C1 segment of cervical spinal cord (tissue), 14 donors: Measurements from ENCODE around the gene ELP6.

ENCODE experiments used
- DNase-seq, 14 donors: peaks; one replicate each; lab custom pipeline; 2025; lab: John Stamatoyannopoulos, UW

Gene ELP6, protein sequence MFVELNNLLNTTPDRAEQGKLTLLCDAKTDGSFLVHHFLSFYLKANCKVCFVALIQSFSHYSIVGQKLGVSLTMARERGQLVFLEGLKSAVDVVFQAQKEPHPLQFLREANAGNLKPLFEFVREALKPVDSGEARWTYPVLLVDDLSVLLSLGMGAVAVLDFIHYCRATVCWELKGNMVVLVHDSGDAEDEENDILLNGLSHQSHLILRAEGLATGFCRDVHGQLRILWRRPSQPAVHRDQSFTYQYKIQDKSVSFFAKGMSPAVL

DNA sequence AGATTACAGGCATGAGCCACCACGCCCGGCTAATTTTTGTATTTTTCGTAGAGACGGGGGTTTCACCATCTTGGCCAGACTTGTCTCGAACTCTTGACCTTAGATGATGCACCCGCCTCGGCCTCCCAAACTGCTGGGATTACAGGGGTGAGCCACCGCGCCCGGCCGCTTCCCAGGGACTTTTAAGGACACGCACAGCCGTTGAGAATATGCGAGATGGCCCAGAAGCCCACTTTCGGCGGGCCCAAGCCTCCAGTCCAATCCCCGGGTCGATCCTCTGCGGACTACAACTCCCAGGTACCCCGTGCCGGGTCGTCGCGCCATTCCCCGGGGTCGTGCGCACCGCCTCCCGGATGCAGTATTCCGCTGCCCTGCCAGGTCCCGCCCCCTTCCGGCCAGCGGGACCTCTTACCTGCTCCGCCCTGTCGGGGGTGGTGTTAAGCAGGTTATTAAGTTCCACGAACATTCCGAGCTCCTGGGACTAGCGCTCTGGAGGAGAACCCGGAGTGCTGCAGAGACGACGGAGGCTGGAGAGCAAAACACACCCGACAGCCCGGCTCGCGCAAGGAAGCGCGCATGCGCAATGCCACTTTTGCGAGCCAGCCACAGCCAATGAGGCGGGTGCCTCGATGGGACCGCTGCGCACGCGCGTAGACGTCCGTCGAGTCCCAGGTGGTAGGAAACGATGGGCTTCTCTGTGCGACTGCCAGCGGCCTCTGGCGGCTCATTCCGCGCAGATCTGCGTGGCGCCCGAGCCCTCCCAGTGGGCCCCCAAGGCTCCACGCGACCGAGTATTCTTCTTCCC is at the start of gene ELP6:
TSS of gene ELP6 (minus strand) at position 588 of the 805 bp plus-strand sequence. CDS start at position 466, 122 bp downstream.
- peak; percentile 86 to 100 (median 96) for DNase-seq

DNA sequence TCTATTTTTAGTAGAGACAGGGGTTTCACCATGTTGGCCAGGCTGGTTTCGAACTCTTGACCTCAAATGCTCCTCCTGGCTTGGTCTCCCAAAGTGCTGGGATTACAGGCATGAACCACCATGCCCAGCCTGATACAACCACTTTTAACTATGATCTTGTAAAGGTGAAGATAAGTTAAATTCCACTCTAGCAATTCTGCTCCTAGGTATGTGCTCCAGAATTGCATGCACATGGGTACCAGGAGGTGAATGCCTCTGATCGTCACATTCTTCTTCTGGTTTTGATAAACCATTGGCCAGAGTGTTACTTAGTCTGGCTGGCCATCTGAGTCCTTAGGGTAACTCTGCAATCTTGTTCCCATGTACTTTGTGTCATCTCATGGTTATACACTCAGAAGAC is 42.8 kb upstream of the ELP6 start:
- DNase-seq = no peak

DNA sequence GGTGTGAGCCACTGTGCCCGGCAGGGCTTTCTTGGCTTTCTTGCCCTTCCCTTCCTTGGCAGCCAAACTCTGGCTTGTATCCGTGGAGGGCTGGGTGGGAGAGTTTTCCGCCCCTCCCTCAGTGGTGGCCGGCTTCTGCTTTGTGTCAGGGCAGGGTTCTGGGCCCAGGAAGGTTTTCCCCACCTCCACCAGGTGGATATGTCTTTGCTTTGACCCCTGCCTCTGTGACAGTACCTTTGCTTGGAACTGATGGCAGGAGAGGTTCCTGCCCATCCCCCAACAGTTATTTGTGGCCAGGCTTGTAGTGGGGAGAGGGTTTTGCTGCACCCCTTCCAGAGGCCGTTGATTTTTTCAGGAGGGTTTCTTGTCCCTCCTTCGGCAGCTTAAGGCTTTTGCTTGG is 40.8 kb upstream of the ELP6 start:
- DNase-seq = no peak

DNA sequence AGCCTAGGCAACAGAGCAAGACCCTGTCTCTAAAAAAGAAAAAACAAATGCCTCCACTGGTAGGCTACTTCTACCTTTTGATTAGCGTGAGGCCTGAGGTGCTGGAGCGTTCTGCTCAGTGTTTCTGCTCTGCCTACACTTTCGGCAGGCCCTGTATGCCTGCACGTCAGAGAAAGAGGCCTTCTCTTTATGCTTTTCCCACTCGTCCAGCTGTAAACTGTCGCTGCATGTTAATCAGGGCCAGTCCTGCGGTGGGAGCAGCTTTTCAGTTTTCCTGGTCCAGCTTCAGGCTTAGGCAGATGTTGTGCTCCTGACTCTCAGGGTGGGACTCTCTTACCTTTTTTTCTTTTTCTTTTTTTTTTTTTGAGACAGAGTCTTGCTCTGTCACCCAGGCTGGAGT is 39.9 kb upstream of the ELP6 start:
- no peak for DNase-seq

DNA sequence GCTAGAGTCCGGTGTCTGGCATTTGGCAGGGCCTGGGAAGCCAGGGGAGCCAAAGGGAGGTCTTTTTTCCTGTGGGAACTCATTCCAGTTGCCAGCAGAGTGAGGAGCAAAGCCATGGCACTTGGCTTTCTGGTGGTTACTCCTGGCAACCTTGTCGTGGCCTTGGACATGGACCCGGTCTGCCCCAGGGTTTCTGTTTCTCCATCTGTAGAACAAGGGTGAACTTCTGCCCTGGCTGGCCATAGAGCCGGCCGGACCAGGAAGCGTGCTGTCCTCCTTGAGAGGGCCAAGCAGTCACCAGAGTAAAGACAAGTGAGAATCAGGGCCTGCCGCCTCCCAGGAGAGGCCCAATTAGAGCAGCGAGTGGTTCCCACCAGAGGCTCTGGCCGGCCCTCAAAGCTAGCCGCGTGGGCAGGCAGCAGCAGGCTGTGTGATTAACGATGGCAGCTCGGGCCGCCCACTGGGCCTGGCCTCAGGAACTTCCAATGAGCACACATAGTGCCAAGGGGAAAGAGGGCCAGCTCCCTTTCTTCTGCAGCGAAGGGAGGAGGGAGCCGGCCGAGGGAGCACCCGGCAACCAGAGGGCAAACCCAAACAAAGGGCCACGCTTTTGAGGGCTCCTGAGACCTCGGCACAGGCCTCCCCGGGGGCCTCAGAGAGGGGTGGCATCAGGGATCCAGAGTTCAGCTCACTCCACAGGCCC is 29.1 kb upstream of the ELP6 start:
- peak in 12 of 14 donors; percentile 21 to 84 (median 68) for DNase-seq

DNA sequence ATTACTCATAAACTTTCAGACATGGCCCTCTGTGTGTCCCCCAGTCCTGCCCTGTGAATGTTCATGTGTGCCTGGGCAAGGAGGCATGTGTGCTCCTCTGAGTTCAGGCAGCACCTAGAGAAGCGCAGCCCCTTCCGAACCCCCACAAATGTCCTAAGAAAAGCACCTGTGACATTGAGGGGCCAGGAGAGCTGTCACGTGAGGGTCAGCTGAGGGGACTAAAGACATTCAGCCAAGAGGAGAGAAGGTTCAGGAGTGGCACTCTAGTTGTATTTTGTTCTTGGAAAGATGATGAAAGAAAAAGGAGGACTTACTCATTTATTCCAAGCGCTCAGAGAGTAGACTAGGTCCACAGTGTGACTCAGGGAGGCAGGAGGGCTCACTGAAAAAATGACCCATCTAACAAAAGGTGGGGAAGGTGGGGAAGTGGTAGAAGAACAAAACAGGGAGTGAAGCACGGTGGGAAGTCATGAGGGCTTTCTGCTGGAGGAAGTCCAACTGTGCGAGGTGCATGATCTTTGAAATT is 28.1 kb upstream of the ELP6 start:
- no peak for DNase-seq

DNA sequence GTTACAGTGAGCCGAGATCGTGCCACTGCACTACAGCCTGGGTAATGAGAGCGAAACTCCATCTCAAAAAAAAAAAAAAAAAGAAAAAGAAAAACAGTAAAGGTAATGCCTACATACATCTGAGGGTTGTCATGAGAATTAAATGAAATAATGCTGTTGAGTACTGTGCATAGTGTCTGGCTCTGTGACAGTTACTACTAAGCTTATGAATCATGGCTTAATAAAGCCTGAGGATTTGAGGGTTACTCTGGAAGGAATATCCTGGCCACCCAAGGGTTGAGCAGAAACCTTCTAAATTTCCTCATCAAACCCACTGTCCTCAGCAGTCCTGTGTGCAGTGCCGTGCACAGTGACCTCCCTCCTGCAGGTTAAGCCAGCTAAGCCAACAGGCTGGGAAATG is 26.8 kb upstream of the ELP6 start:
- DNase-seq = no peak

DNA sequence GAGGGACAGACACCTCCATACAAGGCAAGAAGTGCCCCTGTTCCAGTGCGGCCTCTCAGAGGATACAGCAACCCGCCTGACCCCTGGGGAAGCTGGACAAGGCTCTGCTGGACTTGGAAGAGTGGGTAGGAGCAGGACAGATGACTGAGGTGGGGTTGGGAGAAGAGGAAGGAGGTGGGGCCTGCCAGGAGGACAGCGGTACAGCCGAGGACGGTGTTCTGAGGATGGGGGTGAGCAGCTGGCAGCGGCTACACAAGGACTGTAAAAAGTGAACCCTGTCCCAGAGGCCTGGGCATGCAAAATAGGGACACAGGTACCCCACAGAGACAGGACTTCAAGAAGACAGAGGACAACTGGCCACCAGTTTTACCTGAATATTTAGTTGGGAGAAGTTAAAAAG is 23.5 kb upstream of the ELP6 start:
- DNase-seq = no peak

DNA sequence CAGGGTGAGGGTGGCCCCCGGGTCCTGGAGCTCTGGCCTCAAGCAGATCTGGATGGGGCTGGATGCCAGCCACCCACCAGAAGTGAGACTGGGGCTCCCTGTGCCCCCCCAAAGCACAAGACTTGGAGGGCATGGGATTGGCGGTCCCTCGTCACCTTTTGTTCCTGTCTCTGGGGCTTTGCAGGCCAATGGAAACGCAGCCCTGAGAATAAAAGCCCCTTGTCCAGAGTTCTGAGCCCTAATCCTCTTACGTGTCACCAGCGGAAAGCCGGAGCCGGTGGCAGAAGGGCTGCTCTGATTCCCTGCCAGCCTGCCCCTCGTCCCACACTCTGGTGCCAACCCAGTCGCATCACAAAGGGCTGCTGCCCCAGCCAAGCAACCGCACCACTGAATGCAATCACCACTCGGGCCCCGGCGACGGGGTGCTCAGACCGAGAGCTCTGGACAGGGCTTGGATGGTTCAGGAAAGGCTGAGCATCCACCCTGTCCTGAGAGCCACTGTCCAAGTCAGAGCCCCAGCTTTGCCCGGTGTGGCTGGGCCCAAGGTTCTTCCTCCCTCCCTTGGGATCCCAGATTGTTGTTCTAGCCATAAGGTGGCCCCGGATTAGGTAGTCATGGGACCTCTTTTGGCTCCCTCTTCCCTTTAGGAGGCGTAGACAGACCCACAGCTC is 22.8 kb upstream of the ELP6 start:
- DNase-seq = peak in 10 of 14 donors; percentile 8 to 63 (median 26)

DNA sequence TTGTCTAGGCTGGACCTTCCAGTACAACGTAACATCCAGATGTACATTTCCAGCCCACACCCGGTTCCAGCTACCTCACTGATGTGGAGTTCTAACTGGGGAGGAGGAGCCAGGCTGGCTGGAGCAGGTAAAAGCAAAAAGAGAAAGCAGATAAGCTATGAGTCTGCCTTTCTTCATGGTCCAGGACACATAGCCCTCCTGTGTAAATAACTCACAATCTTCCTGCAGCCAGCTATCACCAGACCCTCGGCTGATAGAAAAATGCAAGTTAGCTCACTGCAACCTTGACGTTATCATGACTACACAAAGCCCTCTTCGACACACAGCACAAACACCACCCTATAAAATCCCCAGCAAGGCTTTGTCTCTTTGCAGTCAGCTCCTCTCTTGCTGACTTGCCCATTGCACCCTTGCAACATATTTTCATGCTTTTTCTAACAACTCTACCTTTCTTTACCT is 20.5 kb upstream of the ELP6 start:
- DNase-seq = no peak

DNA sequence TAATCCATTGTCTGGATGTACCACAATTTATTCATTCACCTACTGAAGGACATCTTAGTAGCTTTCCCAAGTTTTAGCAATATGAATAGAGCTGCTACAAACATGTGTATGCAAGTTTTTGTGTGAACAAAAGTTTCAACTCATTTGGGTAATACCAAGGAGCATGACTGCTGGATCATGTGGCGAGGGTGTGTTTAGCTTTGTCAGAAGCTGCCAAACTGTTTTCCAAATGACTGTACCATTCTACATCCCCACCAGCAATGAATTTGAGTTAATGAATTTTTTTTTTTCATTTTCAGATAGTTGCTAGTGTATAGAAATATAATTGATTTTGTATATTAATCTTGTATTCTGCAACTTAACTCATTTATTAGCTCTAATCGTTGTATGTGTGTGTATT is 20.0 kb upstream of the ELP6 start:
- no peak for DNase-seq

DNA sequence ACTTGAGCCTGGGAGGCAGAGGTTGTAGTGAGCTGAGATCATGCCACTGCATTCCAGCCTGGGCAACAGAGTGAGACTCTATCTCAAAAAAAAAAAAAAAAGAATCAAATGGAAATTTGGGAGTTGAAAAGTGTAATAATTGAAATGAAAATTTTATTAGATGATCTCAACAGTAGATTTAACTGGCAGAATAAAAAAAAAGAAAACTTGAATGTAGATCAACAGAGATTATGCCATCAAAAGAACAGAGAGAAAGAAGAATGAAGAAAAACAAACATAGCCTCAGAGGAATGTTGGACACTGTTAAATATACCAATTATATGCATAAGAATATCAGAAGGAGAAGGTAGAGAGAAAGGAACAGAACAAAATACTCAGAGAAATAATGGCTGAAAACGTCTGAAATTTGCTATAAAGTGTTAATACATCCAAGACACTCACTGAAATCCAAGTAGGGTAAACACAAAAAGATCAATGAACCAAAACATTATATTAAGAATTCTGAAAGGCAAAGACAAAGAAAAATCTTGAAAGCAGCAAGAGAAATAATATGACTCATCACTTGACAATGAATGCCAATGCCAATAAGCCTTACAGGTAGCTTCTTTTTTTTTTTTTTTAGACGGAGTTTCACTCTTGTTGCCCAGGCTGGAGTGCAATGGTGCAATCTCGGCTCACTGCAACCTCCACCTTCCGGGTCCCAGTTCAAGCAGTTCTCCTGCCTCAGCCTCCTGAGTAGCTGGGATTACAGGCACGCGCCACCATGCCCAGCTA is 14.6 kb upstream of the ELP6 start:
- no peak for DNase-seq

DNA sequence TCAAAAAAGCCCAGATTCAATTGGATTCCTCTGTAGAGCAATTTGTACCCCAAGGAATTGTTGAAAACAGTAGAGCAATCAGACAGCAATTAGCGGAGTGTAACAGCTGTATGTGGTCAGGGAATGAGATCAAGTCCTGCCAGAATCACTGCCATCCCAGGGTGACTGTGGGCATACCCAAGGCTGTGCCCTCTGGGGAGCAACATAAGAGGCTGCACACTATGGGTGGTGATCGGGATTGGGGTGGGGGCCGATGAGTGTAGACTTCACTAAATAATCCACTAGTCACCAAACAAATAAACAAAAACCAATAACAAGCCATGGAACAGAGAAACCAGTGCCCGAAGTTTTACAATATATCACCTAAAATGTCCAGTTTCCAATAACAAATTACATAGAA is 12.1 kb upstream of the ELP6 start:
- no peak for DNase-seq

DNA sequence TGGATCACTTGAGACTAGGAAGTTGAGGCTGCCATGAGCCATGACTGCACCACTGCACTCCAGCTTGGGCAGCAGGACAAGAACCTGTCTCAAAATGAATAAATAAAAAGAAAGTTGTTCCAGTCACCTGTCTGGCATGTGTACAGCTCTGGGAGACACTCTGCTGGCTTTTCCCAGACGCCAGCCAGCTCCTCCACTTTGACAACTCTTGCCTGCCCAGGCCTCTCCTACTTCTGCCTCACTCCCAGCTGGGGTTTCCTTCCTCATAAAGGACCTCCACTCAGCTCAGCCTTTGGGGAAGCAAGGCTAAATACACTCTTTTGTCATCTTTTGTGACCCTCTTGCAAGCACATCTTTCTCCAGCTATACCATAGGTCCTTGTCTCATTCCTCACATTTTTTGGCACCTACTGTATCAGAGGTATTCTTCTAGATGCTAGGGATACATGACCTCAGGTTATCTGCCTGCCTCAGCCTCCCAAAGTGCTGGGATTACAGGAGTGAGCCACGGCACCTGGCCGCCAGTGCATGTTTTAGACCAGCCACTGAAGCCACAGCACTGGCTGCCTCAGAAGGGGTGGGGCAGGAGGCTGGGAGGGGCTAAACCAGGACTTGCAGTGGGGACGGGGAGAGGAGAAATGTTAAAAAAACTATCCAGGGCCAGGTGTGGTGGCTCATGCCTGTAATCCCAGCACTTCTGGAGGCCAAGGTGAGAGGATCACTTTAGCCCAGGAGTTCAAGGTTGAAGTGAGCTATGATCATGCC is 10.0 kb upstream of the ELP6 start:
- no peak for DNase-seq

DNA sequence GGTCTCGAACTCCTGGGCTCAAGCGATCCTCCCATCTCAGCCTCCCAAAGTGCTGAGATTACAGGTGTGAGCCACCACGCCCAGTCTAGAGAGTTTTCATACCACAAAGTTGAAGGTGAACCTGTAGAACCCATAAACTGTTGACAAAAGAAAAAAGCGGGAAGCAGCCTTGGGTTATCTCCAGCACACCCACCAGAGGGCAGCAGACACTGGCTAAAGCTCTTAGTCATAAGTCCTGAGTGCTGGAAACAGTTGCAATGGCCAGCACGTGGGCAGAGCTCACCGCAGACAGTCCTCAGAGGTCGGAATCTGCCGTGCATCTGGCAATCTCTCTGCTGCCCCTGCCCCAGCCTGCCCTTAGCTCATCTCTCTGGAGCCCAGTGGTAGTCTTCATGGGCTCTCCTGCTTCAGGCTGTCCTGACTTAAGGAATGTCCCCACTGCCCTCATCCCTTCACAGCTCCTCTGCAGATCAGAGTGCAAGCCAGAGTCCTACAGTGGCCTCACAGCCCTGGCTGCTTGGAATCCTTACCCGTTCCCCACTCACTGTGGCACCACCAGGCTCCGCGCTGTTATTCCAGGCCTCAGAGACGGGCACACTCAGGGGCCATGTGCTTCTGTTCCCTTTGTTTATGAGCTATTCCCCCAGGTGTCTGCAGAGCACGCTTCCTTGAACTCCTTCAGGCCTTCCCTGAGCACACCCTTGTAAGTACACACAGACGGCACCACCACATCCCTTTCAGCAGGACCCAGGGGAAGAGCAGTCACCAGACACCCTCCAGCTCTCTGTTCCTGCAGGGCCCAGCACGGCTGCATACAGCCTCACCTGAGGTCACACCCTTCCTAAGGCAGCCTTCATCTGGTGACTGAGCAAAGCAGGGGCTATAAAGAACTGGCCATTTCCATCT is 8.8 kb upstream of the ELP6 start:
- DNase-seq = peak in 12 of 14 donors; percentile 27 to 73 (median 56)

DNA sequence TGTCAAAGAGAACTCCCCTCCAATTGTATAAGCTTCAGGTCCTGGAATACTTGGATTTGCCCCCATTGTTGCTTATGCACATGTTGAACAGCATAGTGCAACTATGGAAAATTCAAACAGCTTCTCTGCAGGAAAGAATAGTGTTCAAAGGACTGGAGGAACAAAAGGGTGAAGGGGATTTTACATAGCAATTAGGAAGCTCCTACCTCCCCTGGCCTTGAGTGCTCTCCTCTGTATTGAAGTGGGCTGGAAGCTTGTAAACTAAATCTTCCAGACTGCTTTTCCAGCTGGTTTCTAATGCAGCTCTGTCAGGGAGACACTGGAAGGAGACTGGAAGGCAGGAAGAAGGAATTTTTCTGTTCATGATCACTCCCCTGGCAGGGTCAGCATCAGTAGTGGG is 7.2 kb upstream of the ELP6 start:
- no peak for DNase-seq

DNA sequence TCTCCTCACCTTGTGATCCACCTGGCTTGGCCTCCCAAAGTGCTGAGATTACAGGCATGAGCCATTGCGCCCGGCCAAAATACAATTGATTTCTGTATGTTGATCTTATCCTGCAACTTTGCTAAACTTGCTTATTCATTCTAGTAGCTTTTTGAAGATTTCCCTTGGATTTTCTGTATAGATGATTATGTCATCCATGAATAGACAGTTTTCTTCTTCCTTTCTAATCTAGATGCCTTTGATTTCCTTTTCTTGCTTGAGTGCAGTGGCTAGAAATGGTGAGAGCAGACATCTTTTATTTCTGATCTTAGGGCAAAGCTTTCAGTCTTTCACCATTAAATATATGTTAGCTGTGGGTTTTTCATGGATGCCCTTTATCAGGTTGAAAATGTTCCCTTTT is 4.4 kb upstream of the ELP6 start:
- no peak for DNase-seq

DNA sequence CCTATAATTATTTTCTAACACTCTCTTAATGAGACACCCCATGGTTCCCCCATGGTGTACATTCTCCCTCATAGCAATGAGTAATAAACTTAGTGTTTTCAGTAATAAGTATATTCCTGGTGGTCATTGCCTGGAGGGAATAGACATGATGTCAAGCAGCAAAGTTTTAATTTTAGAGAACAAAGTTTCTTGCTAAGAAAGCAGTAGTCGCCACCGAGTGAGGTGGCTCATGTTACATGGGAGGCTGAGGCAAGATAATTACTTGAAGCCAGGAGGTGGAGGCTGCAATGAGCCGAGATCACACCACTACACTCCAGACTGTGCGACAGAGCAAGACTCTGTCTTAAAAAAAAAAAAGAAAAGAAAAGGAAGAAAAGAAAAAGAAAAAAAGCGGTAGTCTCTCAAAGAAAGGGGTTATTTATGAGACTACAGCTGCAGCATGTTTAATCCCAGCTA is 2.4 kb upstream of the ELP6 start:
- no peak for DNase-seq

DNA sequence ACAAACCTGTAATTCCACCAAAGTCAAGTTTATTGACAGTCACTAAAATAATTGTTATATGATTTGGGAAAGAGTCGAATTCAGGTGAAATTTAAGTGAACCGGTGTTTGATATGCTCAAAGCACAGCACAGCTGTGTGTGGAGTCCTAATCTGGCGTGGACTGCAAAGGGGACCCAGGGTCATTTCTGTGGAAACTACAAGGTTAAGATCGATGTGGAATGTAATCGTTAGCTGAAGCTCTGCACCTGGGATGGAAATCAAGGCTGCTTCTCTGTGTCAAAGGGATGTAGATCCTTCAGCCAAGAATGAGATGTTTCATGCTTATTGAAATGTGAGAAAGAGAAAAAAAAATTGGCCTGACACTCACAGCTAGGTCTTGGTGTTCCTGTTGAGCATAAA is 1.6 kb upstream of the ELP6 start:
- no peak for DNase-seq
